ENCODE measurements around the gene SLC16A9.

Gene SLC16A9

DNA sequence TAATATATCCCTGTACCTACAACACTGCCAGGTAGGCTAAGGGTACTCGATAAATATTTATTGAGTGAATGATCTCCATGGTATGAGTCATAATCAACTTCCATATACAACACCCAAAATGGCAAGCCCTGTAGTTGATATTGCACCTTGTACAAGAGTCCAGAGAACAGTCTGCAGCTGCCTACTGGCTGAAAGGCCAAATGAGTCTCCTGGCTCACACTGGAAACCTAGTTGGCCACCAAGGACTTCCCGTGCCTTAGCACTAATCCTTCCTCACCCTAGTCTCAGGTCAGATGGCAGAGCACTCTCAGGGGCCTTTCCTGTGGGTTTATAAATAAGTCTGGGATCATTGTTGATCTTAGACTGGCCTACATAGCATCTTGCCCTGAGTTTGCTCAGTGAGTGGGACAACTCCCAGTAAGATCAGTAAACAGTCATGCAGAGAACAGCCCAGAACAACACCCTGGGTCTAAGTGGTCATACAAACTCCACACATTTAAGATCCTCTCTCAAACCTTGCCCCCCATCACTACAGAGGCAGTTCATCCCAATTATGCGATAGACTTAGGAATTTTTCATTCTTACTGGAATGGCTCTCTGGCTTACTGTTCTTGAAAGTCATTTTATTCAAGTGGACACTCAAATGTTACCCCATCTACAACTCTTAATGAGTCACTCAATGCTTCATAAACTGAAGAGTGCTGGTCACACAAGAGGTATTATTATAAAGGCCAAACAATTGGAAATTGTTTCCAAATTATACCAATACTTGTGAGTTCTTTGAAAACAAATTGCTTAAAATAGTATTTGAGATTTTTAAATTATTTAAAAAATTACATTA lies 14.7 kb upstream of the SLC16A9 start:
- no peak for DNase-seq
- intact Hi-C loops (cut with DNase I), result no loop called here

DNA sequence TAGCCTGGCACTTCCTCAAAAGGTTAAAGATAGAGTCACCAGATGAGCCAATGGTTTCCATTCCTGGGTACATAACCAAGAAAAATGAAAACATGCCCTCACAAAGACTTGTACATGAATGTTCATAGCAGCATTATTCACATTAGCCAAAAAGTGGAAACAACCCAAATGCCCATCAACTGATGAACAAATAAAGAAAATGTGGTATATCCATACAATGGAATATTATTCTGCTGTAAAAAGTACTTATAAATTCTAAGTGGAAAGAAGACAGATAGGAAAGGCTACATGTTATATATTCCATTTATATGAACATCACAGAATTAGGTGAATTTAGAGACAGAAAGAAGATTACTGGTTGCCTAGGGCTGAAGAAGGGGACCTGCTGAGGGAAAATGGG lies 10.7 kb upstream of the SLC16A9 start:
- intact Hi-C loops (cut with DNase I), result no loop called here
- DNase-seq, result no peak

DNA sequence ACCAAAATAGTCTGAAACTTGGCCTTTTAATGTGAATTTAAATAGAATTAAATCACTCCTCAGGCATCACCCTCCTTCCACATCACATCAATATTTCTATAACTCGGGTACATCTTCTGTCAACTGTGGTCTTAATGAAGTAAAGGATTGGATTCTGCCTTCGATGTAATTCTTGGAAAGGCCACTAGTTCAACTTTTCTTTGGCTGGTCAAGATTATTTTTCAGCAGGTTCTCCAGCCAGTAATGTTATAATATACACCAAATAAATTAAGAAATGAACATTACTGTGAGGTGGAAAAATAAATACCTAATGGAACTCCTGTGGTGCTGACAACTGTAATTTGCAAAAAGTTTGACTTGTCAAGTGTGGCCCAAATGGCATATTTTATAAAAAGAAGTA lies 9.7 kb upstream of the SLC16A9 start:
- no peak for DNase-seq
- intact Hi-C loops (cut with DNase I), result no loop called here

DNA sequence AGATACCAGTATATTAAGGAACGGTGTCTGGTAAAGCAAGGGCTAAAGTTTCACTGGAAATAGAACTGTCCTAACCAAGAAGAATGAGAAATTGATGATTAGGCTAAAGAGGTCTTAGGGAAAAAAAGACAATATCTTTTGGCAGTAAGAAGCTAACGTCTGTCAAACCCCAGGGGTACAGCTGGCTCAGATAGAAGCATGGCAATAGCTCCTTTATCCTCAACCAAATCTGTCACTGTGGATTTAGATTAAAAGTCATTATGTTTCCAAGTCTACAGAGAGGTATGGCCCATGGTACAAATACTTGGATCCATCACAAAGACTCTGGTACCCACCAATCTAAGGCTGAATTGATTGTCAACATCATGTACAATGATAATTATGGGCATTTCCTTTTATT lies 8.6 kb upstream of the SLC16A9 start:
- intact Hi-C loops (cut with DNase I), result no loop called here
- no peak for DNase-seq

DNA sequence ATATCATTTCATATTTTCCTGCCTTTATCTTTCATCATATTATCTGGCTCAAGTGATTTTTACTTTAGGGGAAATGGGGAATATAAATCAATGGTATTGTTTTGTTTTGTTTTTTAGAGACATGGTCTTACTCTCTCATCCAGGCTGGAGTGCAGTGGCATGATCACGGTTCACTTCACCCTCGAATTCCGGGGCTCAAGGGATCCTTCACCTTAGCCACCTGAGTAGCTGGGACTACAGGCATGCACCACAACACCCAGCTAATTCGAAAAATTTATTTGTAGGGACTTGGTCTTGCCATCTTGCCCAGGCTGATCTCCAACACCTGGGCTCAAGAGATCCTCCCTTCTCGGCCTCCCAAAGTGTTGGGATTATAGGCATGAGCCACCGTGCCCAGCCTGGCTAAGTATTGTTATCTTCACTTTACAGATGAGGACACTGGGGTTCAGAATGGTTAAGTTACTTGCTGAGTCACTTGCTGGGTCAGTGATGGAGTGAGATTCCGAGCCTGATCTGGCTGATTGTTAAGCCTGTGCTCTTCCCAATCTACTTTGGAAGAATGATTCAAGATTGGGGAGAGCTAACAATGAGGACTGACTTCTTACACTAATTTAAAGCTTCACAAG lies 3.7 kb upstream of the SLC16A9 start:
- intact Hi-C loops (cut with DNase I), result no loop called here
- no peak for DNase-seq

DNA sequence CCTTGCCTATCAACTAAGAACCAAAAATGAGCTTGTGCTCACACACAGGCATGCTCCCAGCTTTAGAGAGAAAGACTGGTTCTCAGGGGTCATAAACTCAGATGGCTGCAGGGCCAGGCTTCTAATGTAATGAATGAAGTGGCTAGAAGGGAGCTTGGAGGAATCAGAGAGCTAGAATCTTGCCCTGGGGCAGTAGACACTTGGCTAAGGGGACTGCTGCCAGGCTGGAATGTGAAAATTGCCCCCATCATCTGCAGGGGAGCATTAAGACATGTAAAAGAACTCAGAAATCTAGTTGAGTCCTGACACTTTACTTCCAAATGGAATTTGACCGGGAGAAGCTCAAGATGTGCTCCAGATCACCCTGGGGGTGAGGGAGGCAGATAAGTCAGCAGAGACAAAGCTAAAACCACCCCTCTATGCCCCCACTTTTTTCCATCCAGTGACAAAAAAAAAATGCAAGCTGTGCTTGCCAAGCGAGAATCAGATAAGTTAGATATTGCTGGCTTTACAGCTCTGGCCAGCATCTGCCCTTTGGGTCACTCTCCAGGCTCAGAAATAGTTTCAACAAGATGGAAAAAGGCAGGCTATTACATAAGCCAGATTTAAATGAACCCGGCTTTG lies 2.3 kb upstream of the SLC16A9 start:
- no peak for DNase-seq
- intact Hi-C loops (cut with DNase I), result no loop called here

DNA sequence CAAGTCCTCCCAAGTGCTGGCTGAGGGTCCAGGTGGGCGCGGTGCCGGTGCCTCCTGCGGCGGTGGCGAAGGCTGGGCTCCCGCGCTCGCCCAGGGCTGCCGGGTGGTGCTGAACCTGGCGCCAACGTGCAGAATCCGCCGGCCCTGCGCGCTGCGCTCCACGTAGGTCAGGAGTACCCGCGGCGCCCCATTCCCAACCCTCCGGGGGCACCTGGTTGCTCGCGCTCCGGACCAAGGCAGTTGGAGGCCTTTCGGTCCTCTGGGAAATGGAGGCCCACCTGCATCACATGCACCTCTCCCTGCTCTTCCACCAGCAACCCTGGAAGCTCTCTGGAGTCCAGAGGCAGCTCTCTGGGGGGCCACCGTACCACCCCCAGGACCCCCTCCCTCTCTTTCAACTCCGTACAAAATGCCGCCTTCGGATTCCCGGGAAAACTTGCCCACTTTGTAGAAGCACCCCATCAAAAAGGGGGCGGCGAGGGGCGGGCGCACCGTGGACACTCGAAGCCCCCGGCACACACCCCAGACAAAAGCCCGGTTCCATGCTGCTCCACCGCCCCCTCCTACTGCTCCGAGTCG lies 745 bp downstream of the SLC16A9 start:
- DNase-seq, result peak in 34 of 42 donors; percentile 6 to 65 (median 31)
- intact Hi-C loops (cut with DNase I), result no loop called here

DNA sequence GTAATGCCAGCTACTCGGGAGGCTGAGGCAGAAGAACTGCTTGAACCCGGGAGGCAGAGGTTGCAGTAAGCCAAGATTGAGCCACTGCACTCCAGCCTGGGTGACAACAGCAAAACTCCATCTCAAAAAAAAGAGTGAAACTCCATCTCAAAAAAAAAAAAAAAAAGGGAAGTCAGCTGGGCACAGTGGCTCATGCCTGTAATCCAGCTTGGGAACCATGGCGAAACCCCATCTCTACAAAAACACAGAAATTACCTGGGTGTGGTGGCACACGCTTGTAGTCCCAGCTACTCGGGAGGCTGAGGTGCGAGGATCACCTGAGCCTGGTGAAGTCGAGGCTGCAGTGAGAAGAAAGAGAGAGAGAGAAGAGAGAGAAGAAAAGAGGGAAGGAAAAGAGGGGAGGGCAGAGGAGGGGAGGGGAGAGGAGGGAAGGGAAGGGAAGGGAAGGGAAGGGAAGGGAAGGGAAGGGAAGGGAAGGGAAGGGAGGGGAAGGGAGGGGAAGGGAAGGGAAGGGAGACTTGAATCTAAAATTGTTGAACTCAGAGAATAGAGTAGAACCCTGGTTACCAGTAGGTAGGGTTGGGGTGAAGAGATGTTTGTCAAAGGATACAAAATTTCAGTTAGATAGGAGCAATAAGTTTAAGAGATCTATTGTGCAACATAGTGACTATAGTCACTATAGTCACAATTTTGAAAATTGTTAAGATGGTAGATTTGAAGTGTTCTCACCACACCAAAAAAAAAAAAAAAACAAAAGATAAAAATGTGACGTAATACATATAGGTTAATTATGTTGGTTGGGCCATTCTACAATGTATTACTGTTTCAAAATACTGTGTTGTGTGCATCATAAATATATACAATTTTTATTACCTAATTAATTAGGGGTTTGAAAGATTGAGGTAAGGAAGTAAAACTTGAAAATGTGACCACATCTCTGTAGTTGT lies 2.5 kb downstream of the SLC16A9 start:
- intact Hi-C loops (cut with DNase I), result no loop called here
- no peak for DNase-seq

DNA sequence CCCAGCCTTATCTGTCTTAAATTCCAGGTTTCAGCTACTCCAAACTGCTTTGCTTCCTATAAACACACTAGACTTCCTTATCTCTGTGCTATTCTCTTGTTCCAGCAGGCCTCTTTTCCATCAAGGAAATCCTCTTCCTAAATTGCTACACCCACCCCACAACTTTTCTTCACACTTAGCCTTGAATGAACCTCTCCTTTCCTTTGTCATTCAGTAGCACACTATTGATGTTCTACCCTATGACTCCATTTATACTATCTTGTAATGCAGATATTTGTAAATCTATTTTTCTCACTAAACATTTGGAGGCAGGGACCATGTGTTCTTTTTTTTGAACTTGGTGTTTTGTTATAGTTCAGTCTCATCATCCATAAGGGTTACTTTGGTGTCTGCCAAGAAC lies 3.7 kb downstream of the SLC16A9 start:
- intact Hi-C loops (cut with DNase I), result no loop called here
- no peak for DNase-seq

DNA sequence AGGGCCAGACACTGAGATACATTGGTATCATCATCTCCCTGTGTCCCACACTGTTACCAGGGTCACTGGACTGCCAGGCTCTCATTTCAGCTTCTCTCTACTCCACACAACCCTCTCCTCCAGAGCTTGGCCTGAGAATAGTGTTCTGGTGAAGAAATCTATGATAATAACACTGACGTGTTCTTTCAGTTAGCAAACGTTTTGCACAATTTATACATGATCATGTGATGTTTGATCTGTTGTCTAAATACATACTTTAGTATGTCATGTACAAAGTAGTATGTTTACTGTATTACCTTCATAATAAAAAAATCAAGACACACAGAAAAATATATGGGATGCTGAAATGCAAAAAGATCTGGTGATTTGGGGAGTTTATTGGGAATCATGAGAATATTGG lies 5.0 kb downstream of the SLC16A9 start:
- DNase-seq, result no peak
- intact Hi-C loops (cut with DNase I), result no loop called here

DNA sequence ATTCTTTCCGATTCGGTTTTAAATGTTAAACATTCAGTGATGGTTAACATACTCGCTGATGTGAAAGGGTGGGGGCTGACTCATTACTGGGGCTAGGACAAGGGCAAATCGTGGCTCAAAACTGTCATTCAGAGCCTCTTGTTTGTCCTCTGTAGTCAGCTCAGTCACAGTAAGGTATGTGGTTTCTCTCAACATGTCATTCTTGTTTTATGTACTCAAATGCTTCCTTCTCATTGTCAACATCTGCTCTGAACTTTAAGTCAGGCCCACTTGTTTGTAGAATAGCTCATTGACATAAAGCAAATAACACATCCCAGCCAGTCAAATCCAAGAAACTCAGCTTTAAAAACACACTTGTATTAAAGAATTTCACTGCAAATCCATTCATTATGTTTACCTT lies 7.3 kb downstream of the SLC16A9 start:
- intact Hi-C loops (cut with DNase I), result no loop called here
- no peak for DNase-seq

DNA sequence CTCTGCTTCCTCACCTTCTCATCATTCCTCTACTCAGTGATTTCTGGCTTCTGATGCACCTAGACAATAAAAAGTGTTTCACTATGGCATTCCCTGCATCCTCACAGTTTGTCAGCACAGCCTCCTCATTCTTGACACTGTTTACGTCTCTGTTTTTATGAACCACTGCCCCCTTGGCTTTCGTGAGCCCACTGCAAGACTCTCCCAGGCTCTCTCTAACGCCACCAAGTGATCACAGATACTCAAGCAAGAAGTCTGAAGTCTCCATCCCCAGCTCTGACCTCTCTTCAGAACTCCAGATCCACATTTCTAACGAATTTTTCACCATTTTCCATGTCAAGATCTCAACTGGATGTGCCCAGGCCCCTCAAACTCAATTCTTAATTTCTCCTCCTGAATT lies 8.9 kb downstream of the SLC16A9 start:
- DNase-seq, result no peak
- intact Hi-C loops (cut with DNase I), result no loop called here

DNA sequence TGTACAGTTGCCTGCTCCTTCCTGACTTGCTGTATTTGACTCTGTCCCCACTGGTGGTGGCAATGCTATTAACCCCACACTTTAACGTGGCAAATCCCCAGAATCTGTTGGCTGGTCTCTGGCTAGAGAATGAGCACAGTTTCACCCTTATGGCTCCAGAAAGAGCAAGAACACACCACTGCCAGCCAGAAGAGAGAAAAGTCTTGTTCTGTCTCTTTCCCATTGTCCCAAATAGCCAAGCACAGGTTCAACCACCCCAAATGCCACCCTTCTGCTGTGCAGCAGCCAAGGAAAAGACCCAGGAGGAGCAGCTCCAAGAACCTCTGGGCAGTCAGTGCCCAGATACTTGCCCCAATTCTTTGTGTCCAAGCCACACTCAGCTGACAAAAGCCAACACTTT lies 11.3 kb downstream of the SLC16A9 start:
- peak in 16 of 42 donors; percentile 4 to 46 (median 19) for DNase-seq
- intact Hi-C loops (cut with DNase I), result no loop called here

DNA sequence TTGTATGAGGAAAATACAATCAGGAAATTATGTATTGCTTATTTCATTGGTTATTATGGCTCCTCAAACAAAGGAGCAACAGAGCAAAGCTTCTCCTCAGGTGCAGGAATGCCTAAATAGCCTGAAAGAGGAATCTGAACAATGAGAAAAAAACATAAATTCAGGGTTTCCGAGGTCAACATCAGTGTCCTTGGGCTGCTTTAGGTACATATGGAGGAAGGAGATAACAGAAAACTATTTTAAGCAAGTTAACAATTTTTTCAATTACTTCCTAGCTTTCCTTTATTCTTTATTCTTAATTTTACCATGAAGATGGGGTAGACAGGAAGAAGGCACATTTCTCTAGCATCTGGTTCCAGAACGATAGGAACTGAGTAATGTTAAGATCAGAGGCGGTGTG lies 14.0 kb downstream of the SLC16A9 start:
- DNase-seq, result no peak
- intact Hi-C loops (cut with DNase I), result no loop called here

DNA sequence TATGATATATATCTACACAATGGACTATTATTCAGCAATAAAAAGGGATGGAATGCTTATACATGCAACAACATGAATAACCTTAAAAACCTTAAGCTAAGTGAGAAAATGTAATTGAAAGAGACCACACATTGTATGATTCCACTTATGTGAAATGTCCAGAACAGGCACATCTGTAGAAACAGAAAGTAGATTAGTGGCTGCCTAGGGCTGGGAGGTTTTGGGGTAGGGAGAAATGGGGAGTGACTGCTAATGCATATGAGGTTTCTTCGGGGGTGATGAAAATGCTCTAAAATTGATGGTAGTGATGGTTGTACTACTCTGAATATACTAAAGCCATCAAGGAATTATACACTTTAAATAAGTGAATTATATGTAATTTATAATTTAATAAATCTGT lies 14.7 kb downstream of the SLC16A9 start:
- intact Hi-C loops (cut with DNase I), result no loop called here
- no peak for DNase-seq

DNA sequence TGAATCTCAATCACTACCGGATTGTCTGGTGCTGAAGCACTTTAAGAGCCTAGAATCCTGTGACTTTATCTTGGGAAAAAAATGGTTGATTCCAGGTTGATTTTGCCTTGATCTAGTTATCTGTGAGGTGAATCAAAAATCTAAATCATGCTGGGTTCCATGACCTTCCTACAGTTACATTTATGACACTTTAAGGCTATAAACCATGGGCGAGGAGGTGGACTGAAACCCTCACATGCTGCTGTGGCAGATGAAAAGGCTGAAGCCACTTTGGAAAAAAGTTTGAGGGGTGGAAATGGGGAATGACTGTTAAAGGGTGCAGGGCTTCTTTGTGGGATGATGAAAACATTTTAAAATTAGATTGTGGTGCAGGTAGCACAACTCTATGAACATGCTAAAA lies 17.5 kb downstream of the SLC16A9 start:
- no peak for DNase-seq
- intact Hi-C loops (cut with DNase I), result no loop called here

DNA sequence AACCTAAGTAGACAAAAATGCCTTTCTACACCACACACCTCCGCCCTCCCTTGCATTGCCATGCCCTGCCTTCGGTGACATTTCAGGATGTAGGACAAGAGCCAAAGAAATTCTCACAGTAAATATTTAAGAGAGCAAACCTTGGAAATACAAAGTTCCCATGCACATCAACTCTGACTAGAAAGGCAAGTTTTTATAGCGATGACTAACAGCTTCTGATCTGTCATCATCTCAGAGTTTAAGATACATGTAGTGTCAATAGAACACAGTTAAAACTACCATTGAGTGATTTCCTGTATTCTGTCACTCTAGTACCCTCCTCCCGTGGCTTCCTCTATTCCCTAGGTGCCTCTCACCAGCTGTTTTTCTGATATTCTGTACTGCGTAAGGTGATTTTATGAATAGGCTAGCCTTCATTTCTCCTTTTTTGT lies 20.7 kb downstream of the SLC16A9 start:
- DNase-seq, result no peak
- intact Hi-C loops (cut with DNase I), result no loop called here

DNA sequence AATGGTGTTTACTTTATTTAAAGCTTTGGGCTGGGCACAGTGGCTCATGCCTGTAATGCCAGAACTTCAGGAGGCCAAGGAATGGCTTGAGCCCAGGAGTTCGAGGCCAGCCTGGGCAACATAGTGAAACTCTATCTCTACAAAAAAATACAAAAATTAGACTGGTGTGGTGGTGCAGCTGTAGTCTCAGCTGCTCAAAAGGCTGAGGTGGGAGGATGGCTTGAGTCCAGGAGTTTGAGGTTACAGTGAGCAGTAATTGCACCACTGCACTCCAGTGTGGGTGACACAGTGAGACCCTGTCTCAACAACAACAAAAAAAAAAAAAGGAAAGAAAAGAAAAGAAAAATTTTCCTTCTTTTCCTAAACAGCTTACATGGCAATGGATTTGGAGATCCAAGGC lies 22.0 kb downstream of the SLC16A9 start:
- intact Hi-C loops (cut with DNase I), result no loop called here
- no peak for DNase-seq

DNA sequence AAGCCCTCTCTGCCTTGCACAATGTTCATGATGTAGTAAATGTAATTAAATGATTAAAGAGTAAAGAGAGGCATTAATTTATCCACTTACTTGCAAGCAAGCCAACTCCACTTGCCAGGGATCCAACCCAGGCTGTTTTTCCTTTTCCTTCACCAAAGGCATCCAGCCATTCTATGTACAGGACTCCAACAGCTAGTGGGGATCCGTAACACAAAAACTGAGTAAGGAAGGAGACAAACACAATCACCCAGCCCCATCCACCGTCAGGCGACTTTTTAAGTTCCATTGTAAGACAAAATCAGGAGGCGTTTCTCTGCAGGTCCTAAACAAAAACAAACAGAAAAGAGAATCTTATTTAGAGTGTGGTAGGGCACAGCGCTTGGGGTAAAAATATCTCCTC lies 25.6 kb downstream of the SLC16A9 start:
- intact Hi-C loops (cut with DNase I), result no loop called here
- no peak for DNase-seq

Measured in head of caudate nucleus (tissue), 42 donors.